ENCODE results near the gene HRCT1. TPM values are rescaled to one million over a fixed set of nuclear protein-coding genes. Genes with fewer than 3 reads are reported as not detected.

HRCT1 gene
- total RNA-seq, 1 experiment from 2014 or later: 3.6 TPM

DNA sequence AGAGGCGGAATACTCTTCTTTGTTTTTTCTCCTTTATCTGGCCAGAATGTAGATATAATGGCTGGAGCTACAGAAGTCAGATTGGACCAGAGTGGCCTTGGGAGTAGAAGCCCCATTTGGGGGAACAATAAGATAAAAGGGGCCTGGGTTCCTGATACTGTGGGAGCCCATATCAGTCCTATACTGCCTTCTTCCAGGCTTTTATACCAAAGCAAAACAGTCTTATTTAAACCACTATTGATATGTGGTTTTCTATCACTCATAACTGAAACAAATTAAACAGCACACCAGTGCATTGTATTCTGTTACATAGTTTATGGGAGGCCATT, 17.6 kb downstream of the HRCT1 start:
- TF ChIP-seq, protein P1, sequence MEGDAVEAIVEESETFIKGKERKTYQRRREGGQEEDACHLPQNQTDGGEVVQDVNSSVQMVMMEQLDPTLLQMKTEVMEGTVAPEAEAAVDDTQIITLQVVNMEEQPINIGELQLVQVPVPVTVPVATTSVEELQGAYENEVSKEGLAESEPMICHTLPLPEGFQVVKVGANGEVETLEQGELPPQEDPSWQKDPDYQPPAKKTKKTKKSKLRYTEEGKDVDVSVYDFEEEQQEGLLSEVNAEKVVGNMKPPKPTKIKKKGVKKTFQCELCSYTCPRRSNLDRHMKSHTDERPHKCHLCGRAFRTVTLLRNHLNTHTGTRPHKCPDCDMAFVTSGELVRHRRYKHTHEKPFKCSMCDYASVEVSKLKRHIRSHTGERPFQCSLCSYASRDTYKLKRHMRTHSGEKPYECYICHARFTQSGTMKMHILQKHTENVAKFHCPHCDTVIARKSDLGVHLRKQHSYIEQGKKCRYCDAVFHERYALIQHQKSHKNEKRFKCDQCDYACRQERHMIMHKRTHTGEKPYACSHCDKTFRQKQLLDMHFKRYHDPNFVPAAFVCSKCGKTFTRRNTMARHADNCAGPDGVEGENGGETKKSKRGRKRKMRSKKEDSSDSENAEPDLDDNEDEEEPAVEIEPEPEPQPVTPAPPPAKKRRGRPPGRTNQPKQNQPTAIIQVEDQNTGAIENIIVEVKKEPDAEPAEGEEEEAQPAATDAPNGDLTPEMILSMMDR (conservative IDR thresholded peaks at IDR 0.05): no peak
- TF ChIP-seq EZH2 (IDR thresholded peaks at IDR 0.05; ENCODE audit: low read depth): no peak
- Histone ChIP-seq H2AFZ (peak overlapping the region; percentile 11; the same call in 1 of the 2 replicates), H3K4me3 (no peak overlapping the region), H3K79me2 (ENCODE audit: low read depth) (no peaks in the 10 kb centered on the region), H3K4me2 (peak overlapping the region; percentile 60), H3K36me3 (ENCODE audit: low read depth) (no peaks in the 10 kb centered on the region), H3F3A (ENCODE audit: insufficient read depth, low read depth) (peaks cover 22% of the 10 kb centered on the region), H3K27ac (peak overlapping the region; percentile 98), H3K4me1 (replicated peaks; ENCODE audit: insufficient read depth) (peaks cover 43% of the 10 kb centered on the region), H3K9me2 (ENCODE audit: insufficient read depth) (no peaks in the 10 kb centered on the region), H3K9me3 (ENCODE audit: insufficient read depth, low read depth) (no peaks in the 10 kb centered on the region), H4K20me1 (ENCODE audit: insufficient read depth) (no peaks in the 10 kb centered on the region), H3K27me3 (ENCODE audit: insufficient read depth, low read depth) (no peaks in the 10 kb centered on the region)
- BruUV-seq (replicated peaks): TSS peak; percentile 94
- intact Hi-C loops (cut with micrococcal nuclease; ENCODE audit: unreplicated experiment): no loop called here
- POLR2A ChIA-PET (ENCODE audit: unreplicated experiment): no interaction called here
- CTCF ChIA-PET: no interaction called here
- DNase-seq: no peak

DNA sequence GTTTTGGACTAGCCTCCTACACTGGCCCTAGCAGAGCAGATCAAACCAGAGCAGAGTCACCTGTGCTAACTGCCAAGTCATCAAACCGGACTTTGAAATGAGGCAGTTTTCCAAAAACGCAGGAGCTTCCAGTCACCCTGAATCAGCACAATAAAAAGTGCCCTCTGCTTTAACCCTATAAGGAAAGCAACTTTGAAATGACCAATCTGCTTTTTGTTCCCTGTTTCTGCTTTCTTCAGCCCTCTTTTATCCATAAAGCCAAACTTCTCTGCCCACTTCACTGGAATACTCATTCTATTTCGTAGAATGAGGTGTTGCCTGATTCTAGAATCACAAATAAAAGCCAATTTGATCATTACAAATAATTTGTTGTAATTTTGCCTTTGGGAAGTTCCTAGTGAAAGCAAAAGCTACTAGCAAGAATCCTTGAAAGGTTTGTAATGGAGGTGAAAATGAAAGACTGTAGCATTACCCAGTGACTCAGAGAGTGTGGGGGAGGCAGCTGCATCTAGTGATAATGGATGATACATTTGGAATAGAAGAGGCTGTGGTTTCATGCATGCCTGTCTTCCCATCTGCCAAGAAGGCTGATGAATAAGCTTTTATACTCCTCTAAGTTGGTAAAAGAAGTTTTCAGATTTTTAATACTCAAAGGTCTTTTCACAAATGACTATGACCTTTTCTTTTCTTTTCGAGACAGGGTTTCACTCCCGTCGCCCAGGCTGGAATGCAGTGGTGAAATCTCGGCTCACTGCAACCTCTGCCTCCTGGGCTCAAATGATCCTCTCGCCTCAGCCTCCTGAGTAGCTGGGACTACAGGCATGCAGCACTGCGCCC, 18.1 kb downstream of the HRCT1 start:
- H3K27me3 ChIP-seq (ENCODE audit: insufficient read depth, low read depth): no peaks in the 10 kb centered on the region
- H2AFZ ChIP-seq: peak overlapping the region; percentile 11; the same call in 1 of the 2 replicates
- no peak for TF ChIP-seq EZH2 (IDR thresholded peaks at IDR 0.05; ENCODE audit: low read depth)
- TF ChIP-seq, protein P1 (conservative IDR thresholded peaks at IDR 0.05): no peak
- TSS peak; percentile 78 for BruUV-seq (replicated peaks)
- ChIA-PET CTCF (no interaction called here), POLR2A (ENCODE audit: unreplicated experiment) (interaction anchor here (0.6 to 1.6 kb wide), 4 partner anchors 17 to 1661 kb away, joined by 3 to 7 read pairs (median 4); no protein-coding TSS in a partner anchor)
- H3K4me1 ChIP-seq (replicated peaks; ENCODE audit: insufficient read depth): peaks cover 43% of the 10 kb centered on the region
- H3K27ac ChIP-seq: peak overlapping the region; percentile 98
- H3K4me2 ChIP-seq: peak overlapping the region; percentile 60
- no peak overlapping the region for H3K4me3 ChIP-seq
- H3K79me2 ChIP-seq (ENCODE audit: low read depth): no peaks in the 10 kb centered on the region
- no peaks in the 10 kb centered on the region for H4K20me1 ChIP-seq (ENCODE audit: insufficient read depth)
- DNase-seq: peak; percentile 49 to 75
- no peaks in the 10 kb centered on the region for H3K9me3 ChIP-seq (ENCODE audit: insufficient read depth, low read depth)
- intact Hi-C loops (cut with micrococcal nuclease; ENCODE audit: unreplicated experiment): no loop called here
- H3K9me2 ChIP-seq (ENCODE audit: insufficient read depth): no peaks in the 10 kb centered on the region
- H3F3A ChIP-seq (ENCODE audit: insufficient read depth, low read depth): peaks cover 22% of the 10 kb centered on the region
- H3K36me3 ChIP-seq (ENCODE audit: low read depth): no peaks in the 10 kb centered on the region

DNA sequence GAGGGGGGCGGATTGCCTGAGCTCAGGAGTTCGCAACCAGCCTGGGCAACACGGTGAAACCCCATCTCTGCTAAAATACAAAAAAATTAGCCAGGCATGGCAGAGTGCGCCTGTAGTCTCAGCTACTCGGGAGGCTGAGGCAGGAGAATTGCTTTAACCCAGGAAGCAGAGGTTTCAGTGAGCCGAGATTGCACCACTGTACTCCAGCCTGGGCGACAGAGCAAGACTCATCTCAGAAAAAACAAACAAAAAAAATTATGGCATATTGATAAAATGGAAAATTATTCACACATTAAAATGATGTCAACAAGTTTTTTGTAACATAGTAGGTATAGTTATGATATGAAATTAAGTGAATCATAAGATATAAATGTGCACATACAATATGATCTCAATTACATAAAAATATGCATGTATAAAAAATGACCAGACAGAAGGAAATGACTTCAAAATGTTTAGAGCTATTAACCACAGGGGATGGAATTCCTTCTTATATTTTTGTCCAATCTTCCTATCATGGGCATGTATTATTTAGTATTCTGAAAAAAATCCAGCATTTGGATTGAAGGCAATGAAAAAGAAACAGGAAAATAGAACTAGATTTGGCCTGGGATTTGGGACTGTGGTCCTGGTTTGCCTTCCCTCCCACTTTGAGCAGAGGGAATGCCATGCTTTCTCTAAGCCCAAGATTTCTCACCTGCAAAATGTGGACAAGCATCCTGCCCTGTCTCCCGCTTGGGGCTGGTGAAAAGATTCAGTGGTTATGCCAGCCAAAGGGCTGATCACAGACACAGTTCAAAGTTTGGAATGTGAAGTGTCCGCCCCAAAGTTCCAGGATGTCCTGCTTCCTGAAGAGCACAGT, 22.8 kb downstream of the HRCT1 start:
- no peaks in the 10 kb centered on the region for H3K27me3 ChIP-seq (ENCODE audit: insufficient read depth, low read depth)
- no peak for DNase-seq
- no peak overlapping the region for H3K4me3 ChIP-seq
- no peaks in the 10 kb centered on the region for H3K79me2 ChIP-seq (ENCODE audit: low read depth)
- intact Hi-C loops (cut with micrococcal nuclease; ENCODE audit: unreplicated experiment): no loop called here
- no peaks in the 10 kb centered on the region for H3K36me3 ChIP-seq (ENCODE audit: low read depth)
- BruUV-seq (replicated peaks): no TSS peak
- ChIA-PET POLR2A (ENCODE audit: unreplicated experiment) (no interaction called here), CTCF (no interaction called here)
- H3K4me1 ChIP-seq (replicated peaks; ENCODE audit: insufficient read depth): peaks cover 21% of the 10 kb centered on the region
- no peak overlapping the region for H2AFZ ChIP-seq
- H4K20me1 ChIP-seq (ENCODE audit: insufficient read depth): no peaks in the 10 kb centered on the region
- no peak for TF ChIP-seq EZH2 (IDR thresholded peaks at IDR 0.05; ENCODE audit: low read depth)
- TF ChIP-seq, protein P1 (conservative IDR thresholded peaks at IDR 0.05): no peak
- no peaks in the 10 kb centered on the region for H3K9me3 ChIP-seq (ENCODE audit: insufficient read depth, low read depth)
- no peak overlapping the region for H3K4me2 ChIP-seq
- H3K27ac ChIP-seq: no peak overlapping the region
- peaks cover 13% of the 10 kb centered on the region for H3F3A ChIP-seq (ENCODE audit: insufficient read depth, low read depth)
- no peaks in the 10 kb centered on the region for H3K9me2 ChIP-seq (ENCODE audit: insufficient read depth)

Data from PC-9 (cell line).